ENCODE results near the gene CDC25C. TPM values are rescaled to one million over a fixed set of nuclear protein-coding genes. Genes with fewer than 3 reads are reported as not detected.

CDC25C gene
- polyA plus RNA-seq, 1 of the 3 experiments (the other 2 are of a cell fraction), result 5.2 TPM

DNA sequence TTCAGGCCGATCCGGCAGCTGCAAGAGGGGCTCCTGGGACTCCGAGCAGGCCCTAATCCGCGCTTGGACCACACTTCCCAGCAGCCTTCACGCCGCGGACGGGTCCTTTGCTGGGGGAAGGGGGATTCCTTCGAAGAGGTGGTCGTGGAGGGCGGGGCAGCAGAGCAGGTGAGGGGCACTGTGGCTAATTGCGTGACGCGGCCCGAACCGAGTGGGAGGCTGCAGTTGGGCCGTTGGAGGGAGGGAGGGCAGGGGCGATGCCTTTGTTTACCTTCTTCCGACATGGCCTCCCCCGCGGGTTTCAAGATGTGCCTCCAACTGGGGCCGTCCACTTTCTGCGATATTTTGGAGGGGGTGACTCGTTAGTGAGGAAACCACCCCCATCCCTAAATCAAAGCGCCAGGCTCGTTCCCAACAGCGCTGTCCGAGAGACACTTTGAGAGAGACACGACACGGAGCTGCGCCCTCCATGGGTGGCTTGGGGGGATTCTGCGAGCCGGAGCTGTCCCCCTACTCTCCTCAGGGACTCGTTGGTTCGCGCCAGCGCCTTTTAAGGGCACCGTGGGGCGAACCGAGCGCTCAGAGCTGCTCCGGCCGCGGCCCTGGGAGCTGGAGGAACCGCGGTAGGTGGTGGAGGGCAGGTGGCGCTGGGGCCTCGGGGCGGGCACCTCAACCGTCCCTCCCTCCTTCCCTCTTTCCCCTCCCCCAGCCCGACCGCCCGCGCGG lies 6.2 kb upstream of the CDC25C start, which contains the start of gene FAM53C (continued):
- TF ChIP-seq, protein P1, sequence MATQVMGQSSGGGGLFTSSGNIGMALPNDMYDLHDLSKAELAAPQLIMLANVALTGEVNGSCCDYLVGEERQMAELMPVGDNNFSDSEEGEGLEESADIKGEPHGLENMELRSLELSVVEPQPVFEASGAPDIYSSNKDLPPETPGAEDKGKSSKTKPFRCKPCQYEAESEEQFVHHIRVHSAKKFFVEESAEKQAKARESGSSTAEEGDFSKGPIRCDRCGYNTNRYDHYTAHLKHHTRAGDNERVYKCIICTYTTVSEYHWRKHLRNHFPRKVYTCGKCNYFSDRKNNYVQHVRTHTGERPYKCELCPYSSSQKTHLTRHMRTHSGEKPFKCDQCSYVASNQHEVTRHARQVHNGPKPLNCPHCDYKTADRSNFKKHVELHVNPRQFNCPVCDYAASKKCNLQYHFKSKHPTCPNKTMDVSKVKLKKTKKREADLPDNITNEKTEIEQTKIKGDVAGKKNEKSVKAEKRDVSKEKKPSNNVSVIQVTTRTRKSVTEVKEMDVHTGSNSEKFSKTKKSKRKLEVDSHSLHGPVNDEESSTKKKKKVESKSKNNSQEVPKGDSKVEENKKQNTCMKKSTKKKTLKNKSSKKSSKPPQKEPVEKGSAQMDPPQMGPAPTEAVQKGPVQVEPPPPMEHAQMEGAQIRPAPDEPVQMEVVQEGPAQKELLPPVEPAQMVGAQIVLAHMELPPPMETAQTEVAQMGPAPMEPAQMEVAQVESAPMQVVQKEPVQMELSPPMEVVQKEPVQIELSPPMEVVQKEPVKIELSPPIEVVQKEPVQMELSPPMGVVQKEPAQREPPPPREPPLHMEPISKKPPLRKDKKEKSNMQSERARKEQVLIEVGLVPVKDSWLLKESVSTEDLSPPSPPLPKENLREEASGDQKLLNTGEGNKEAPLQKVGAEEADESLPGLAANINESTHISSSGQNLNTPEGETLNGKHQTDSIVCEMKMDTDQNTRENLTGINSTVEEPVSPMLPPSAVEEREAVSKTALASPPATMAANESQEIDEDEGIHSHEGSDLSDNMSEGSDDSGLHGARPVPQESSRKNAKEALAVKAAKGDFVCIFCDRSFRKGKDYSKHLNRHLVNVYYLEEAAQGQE (IDR thresholded peaks at IDR 0.05; ENCODE audit: low read depth, low read length), result peak; percentile 79
- TF ChIP-seq RXRA (IDR thresholded peaks at IDR 0.05; ENCODE audit: borderline replicate concordance, low read depth) (no peak), SIN3A (IDR thresholded peaks at IDR 0.05; ENCODE audit: borderline replicate concordance, low read depth, low read length) (peak; percentile 75; the same call in 1 of the 2 replicates), SMC3 (IDR thresholded peaks at IDR 0.05; ENCODE audit: low read depth, low read length) (no peak), NRF1 (IDR thresholded peaks at IDR 0.05; ENCODE audit: low read depth, low read length) (no peak), PBX3 (IDR thresholded peaks at IDR 0.05) (peak; percentile 23; the same call in 1 of the 2 replicates), JUND (IDR thresholded peaks at IDR 0.05) (peak; percentile 72), RFX5 (IDR thresholded peaks at IDR 0.05; ENCODE audit: low read length) (no peak), TCF12 (IDR thresholded peaks at IDR 0.05) (no peak), TAF1 (IDR thresholded peaks at IDR 0.05; ENCODE audit: borderline replicate concordance, low read depth, low read length) (peak; percentile 99), CHD2 (IDR thresholded peaks at IDR 0.05; ENCODE audit: low read length, partially characterized antibody) (peak; percentile 93), YY1 (IDR thresholded peaks at IDR 0.05; ENCODE audit: low read depth) (0 out of 2 replicates have a peak, but pooled peaks have one; percentile 42), ELF1 (IDR thresholded peaks at IDR 0.05) (no peak; the same call in none of the 2 replicates), FOXM1 (IDR thresholded peaks at IDR 0.05; ENCODE audit: low read depth) (no peak; the same call in 1 of the 2 replicates), GABPA (IDR thresholded peaks at IDR 0.05; ENCODE audit: low read depth) (no peak), IRF3 (IDR thresholded peaks at IDR 0.05; ENCODE audit: low read depth, low read length) (no peak), RCOR1 (IDR thresholded peaks at IDR 0.05; ENCODE audit: low read length) (peak; percentile 63)
- TF ChIP-seq, protein P2, sequence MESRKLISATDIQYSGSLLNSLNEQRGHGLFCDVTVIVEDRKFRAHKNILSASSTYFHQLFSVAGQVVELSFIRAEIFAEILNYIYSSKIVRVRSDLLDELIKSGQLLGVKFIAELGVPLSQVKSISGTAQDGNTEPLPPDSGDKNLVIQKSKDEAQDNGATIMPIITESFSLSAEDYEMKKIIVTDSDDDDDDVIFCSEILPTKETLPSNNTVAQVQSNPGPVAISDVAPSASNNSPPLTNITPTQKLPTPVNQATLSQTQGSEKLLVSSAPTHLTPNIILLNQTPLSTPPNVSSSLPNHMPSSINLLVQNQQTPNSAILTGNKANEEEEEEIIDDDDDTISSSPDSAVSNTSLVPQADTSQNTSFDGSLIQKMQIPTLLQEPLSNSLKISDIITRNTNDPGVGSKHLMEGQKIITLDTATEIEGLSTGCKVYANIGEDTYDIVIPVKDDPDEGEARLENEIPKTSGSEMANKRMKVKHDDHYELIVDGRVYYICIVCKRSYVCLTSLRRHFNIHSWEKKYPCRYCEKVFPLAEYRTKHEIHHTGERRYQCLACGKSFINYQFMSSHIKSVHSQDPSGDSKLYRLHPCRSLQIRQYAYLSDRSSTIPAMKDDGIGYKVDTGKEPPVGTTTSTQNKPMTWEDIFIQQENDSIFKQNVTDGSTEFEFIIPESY (IDR thresholded peaks at IDR 0.05; ENCODE audit: borderline replicate concordance, low read depth), result peak; percentile 54; the same call in 1 of the 2 replicates
- TF ChIP-seq, protein P3, sequence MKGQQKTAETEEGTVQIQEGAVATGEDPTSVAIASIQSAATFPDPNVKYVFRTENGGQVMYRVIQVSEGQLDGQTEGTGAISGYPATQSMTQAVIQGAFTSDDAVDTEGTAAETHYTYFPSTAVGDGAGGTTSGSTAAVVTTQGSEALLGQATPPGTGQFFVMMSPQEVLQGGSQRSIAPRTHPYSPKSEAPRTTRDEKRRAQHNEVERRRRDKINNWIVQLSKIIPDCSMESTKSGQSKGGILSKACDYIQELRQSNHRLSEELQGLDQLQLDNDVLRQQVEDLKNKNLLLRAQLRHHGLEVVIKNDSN (IDR thresholded peaks at IDR 0.05; ENCODE audit: borderline replicate concordance, low read depth), result no peak

All from SK-N-SH (cell line).